ENCODE measurements around the gene SLC4A4.

The SLC4A4 gene

DNA sequence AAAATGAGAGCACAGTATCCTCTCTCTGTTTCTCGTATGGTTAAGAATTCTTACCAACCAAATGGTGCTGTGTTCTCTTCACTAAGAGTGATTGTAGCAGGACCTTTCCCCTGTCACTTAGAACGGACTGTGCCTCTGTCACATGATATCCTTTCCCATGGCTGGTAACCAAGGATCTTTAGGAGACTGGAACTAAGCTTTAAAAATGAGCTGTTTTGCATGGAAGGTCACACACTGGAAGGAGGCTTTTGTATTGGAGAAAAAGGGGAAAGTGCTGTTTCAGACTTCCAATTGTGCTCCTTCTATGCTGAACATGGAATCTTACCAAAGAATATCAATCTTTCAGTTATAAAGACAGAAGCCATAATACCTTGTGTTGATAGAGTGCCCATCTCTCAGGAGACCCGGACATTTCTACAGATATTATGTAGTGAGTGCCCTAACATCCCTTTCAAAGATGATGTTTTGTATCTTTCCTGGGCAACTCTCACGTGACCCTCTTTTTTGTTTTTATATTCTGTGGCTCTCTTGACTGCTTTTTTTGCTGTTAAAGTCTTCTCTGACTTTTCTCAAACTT is 148.6 kb downstream of the SLC4A4 start:
- TF ChIP-seq POLR2A (IDR thresholded peaks at IDR 0.05; ENCODE audit: low read length) (no peak), GATA1 (IDR thresholded peaks at IDR 0.05; ENCODE audit: low read depth, low read length) (no peak)
- DNase-seq: no peak

DNA sequence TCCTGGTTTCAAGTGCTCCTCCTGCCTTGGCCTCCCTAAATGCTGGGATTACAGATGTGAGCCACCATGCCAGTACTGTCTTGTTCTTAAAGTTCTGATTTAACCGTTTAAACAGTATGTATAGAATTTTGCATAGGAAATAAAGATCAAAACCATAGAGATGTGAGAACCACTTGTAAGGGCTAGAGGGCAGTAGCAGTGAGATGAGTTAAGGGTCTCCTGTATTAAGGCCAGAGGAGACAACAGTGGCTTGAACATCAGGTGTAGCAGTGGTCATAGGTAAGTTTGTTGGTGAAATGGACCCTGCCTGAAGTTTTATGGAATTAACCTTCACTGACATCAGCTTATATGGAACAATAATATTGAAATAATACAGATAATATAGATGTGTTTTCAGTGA is 155.7 kb downstream of the SLC4A4 start:
- TF ChIP-seq GATA1 (IDR thresholded peaks at IDR 0.05; ENCODE audit: low read depth, low read length) (no peak), POLR2A (IDR thresholded peaks at IDR 0.05; ENCODE audit: low read length) (no peak)
- DNase-seq: no peak

DNA sequence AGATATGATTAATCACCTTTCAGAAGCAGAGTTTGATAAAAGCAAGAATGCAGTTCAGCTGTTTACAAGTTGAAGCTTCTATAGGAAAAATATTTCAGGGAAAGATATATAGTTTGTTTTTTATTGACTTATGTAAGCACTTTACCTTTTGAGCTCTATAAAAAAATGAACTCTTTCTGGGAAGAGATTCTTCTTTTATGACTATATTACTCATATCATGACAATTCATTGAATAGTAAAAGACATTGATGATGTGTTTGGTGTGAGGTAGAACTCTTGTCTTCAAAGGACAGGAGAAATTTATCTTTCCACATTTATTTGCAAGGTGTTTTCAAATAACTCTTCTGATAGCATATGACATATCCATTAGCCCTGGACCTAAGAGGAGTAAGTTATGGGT is 156.6 kb downstream of the SLC4A4 start:
- TF ChIP-seq GATA1 (IDR thresholded peaks at IDR 0.05; ENCODE audit: low read depth, low read length) (no peak), POLR2A (IDR thresholded peaks at IDR 0.05; ENCODE audit: low read length) (no peak)
- DNase-seq: no peak

DNA sequence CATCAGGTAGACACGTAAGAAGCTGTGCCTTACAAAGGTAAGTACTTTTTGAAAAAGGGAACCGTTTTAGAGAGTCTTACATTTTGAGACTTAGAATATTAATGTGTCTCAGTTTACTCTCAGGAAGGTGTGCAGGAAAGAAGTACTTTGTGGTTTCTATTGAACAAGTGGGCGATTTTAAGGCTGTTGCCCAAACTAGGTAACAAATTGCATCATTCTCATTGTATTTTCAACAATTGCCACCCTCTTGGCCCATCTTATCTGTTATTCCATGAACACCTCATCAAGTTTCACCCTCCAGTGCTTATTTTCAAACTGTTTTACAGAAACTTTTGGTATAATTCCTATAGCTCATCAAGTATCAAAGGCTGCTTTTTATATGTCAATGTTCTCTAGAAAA is 158.3 kb downstream of the SLC4A4 start:
- no peak for DNase-seq
- TF ChIP-seq GATA1 (IDR thresholded peaks at IDR 0.05; ENCODE audit: low read depth, low read length) (no peak), POLR2A (IDR thresholded peaks at IDR 0.05; ENCODE audit: low read length) (no peak)

DNA sequence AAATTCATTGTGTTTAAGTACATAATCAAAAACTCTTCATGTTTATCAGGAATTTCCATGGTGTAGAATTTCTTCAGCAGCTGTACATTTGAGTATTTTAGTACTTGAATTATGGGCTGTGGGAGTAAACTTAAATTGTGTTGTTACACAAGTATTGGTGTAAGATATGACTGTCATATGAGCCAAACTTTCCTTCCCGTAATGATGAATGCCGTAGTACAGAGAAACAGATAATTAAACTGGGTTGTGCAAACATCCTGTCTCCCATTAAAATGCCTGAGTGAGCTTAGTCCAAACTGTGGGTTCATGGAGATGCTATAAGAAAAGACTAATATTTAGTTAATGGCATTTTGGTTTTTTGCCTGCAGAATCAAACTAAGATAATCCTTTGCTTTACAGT is 159.2 kb downstream of the SLC4A4 start:
- TF ChIP-seq POLR2A (IDR thresholded peaks at IDR 0.05; ENCODE audit: low read length) (no peak), GATA1 (IDR thresholded peaks at IDR 0.05; ENCODE audit: low read depth, low read length) (no peak)
- no peak for DNase-seq

DNA sequence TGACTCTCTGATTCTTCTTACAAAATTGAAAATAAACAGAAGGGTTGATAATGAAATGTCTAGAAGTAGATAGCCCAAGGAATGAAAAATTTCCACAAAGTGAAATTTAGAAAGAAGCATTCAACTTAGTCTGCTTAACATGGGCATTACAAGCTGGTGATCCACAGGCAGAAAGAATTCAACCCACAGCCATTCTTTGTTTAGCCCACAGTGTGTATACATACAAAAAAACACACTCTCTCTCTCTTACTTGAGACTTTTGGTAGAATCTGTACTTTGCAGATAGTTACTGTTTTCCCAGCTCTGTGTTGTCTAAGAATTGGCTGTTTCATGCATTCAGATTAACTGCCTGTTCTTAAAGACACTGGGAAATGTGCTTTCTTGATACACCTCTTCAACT is 159.8 kb downstream of the SLC4A4 start:
- no peak for DNase-seq
- TF ChIP-seq POLR2A (IDR thresholded peaks at IDR 0.05; ENCODE audit: low read length) (no peak), GATA1 (IDR thresholded peaks at IDR 0.05; ENCODE audit: low read depth, low read length) (no peak)

DNA sequence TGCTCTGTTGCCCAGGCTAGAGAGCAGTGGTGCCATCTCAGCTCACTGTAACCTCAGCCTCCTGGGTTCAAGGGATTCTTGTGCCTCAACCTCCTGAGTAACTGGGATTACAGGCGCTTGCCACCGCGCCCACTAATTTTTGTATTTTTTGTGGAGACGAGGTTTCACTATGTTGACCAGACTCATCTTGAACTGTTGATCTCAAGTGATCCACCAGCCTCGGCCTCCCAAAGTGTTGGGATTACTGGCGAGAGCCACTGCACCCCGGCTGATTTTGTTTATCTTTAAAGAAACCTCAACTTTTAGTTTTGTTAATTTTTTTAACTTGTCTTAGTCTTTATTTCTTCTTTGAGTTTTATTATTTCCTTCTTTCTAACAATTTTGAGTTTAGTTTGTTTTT is 163.2 kb downstream of the SLC4A4 start:
- TF ChIP-seq GATA1 (IDR thresholded peaks at IDR 0.05; ENCODE audit: low read depth, low read length) (no peak), POLR2A (IDR thresholded peaks at IDR 0.05; ENCODE audit: low read length) (no peak)
- no peak for DNase-seq

DNA sequence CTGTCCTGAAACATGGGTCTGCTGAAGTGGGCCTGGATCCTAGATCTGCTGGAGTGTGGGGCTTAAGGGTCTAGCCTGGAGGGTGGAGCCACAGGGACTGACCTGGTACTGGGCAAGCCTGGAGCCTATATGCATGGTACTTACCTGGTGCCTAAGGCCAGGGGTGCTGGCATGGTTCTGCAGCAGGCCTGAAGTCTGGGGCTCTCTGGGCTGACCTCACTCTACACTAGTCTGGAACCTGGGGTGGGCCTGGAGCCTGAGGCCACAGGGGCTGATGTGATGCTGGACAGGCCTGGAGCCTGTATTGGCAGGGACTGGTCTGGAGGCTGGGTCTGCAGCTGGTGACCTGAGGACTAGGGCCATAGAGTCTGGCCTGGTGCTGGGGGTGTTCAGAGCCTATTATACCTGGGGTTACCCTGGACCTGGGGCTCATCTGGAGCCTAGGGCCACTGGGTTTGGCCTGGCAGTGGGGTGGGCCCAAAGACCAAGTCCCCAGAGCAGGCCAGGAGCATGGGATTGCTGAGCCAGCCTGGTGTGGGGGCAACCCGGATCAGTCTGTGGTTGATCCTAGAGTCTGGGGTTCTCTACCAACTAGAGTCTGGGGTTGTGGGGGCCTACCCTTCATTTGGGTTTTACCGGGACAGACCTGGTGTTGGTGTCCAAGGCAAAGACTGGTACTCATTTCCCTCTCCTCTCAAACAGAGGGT is 179.6 kb downstream of the SLC4A4 start:
- TF ChIP-seq GATA1 (IDR thresholded peaks at IDR 0.05; ENCODE audit: low read depth, low read length): no peak
- no peak for TF ChIP-seq POLR2A (IDR thresholded peaks at IDR 0.05; ENCODE audit: low read length)
- no peak for DNase-seq

DNA sequence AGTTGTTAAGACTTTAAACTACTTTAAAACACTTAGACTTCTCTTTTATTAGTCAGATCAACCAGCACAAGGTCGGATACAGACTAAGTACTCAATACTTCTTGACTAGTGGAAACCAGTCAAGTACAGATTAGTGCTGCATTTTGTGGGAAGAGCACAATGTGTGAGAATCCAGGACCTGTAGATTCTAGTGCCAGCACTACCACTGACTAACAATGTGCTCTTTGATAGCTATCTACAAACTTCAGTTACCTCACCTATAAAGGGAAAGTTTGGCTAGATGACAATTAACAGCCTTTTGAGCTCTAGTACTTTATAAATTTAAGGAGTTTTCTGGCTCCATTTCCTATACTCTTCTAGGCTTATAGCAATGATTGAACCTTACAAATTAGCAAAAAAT is 181.5 kb downstream of the SLC4A4 start:
- TF ChIP-seq GATA1 (IDR thresholded peaks at IDR 0.05; ENCODE audit: low read depth, low read length) (no peak), POLR2A (IDR thresholded peaks at IDR 0.05; ENCODE audit: low read length) (no peak)

DNA sequence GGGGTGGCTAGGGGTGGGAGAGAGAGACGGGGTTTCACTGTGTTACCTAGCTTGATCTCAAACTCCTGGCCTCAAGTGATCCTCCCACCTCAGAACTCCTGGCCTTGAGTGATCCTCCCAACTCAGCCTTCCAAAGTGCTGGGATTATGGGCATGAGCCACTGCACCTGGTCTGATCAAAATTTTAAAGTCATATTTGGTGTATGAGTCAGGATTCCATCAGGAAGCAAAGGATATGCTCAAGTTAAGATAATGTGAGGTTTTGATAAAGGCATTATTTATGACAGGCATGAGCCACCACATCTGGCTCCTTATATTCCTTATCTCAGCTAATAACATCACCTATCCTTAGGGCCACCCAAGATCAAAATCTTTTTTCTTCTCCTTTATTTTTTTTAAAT is 182.0 kb downstream of the SLC4A4 start:
- no peak for TF ChIP-seq GATA1 (IDR thresholded peaks at IDR 0.05; ENCODE audit: low read depth, low read length)
- no peak for DNase-seq

More for the DNA sequence above, 181.5 kb downstream of the SLC4A4 start:
- no peak for DNase-seq

DNA sequence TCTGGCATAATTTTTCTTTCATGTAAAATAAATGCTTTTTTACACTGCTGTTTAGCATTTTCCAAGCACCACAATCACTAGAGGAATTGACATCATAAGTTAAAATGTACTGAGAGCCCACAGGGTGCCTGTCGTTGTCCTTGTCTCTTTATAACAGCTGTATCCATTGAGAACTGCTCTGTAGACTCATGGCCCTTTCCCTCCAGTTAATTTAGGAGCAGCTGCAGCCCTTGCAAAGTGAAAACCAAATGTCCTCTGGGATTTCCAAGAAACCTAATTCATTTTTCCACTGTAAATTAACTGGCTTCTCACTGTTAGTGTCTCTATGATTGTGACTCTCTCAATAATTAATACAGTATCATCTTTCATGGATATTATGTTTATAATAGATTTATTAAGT is 185.9 kb downstream of the SLC4A4 start:
- TF ChIP-seq POLR2A (IDR thresholded peaks at IDR 0.05; ENCODE audit: low read length) (no peak), GATA1 (IDR thresholded peaks at IDR 0.05; ENCODE audit: low read depth, low read length) (no peak)
- no peak for DNase-seq

DNA sequence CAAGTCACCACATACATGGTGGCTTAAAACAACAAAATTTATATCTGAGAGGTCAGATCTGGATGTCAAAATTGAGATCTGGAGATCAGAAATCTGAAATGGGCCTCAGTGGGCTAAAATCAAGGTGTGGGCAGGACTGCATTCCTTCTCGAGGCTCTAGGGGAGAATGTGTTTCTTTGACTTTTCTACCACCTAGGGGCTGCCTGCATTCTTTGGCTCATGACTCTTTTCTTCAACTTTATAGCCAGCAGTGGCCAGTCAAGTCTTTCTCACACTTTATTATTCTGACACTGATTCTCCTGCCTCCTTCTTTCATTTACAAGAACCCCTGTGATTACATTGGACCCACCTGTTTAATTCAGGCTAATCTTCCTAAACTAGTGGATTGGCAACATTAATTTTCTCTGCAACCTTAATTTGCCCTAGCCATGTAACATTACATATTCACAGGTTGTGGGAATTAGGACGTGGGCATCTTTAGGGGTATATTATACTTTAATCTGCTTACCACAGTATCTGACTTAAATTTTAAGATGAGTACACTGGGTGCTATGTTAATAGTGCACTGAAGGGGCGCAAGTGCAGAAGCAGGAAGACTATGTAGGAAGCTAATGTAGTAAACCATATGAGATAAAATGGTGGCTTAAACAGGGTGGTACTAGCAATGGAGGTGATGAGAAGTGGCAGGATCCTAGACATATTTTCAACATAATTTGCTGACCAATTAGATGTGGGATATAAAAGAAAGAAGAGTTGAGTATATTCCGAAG is 188.0 kb downstream of the SLC4A4 start:
- no peak for TF ChIP-seq GATA1 (IDR thresholded peaks at IDR 0.05; ENCODE audit: low read depth, low read length)
- TF ChIP-seq POLR2A (IDR thresholded peaks at IDR 0.05; ENCODE audit: low read length): no peak
- DNase-seq: no peak

DNA sequence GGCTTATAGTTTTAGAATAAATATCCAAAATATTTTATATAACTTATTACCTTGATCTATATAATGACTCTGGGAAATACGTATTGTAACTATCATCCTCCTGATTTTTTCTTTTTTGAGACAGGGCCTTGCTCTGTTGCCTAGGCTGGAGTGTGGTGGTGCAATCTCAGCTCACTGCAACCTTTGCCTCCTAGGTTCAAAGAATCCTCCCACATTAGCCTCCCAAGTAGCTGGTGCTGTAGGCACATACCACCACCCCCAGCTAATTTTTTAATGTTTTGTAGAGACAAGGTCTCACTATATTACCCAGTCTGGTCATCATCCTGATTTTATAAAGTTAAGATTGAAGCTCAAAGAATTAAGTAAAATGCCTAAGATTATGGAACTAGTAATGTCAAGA is 193.6 kb downstream of the SLC4A4 start:
- TF ChIP-seq GATA1 (IDR thresholded peaks at IDR 0.05; ENCODE audit: low read depth, low read length): no peak
- TF ChIP-seq POLR2A (IDR thresholded peaks at IDR 0.05; ENCODE audit: low read length): no peak
- DNase-seq: no peak

DNA sequence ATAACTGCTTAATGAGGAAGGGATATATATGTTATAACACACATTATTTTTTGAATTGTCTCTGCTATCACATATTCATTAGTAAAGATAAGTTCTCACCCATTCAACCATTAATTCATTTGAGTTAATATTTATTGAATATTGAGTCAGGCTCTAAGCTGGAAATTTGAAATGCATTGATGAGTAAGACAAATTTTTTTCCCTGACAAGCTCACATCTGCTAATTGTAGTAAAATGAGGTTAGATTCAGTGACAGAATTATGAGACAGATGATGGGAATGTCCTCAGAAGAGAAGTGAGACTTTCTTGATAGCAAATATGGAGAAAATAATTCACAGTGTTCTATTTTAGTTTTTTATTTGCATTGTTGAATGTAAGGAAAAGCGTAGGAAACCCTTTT is 194.3 kb downstream of the SLC4A4 start:
- DNase-seq: no peak
- TF ChIP-seq POLR2A (IDR thresholded peaks at IDR 0.05; ENCODE audit: low read length) (no peak), GATA1 (IDR thresholded peaks at IDR 0.05; ENCODE audit: low read depth, low read length) (no peak)

Data from erythroblast (primary cell).